GM19193 (cell line): Measurements from ENCODE around the gene RERE.

Source experiments
- POLR2A ChIP-seq: IDR thresholded peaks from 4 replicates; pipeline ENCODE4 v1.6.1; 2011; ENCODE audit not compliant: insufficient read depth, insufficient read length; ENCODE audit errors: extremely low read depth

The RERE gene

GRCh38 chr1:8704866-8705506, 112.5 kb downstream of the RERE start:
- TF ChIP-seq POLR2A = no peak

GRCh38 chr1:8702850-8703810, 114.3 kb downstream of the RERE start:
- peak; percentile 68 for TF ChIP-seq POLR2A

- TF ChIP-seq POLR2A = no peak
These were observed 115.0 kb downstream of the RERE start for GRCh38 chr1:8702472-8702849.

GRCh38 chr1:8701794-8702471, 115.5 kb downstream of the RERE start:
- TF ChIP-seq POLR2A = no peak

- TF ChIP-seq POLR2A = no peak
These were observed 117.8 kb downstream of the RERE start for GRCh38 chr1:8699679-8700078.

GRCh38 chr1:8698937-8699447, 118.4 kb downstream of the RERE start:
- no peak for TF ChIP-seq POLR2A

- TF ChIP-seq POLR2A = no peak
These were observed 119.3 kb downstream of the RERE start for GRCh38 chr1:8698012-8698630.

GRCh38 chr1:8693107-8693506, 124.3 kb downstream of the RERE start:
- TF ChIP-seq POLR2A = no peak

- no peak for TF ChIP-seq POLR2A
These were observed 125.8 kb downstream of the RERE start for GRCh38 chr1:8691662-8692061.

- TF ChIP-seq POLR2A = no peak
These were observed 127.3 kb downstream of the RERE start for GRCh38 chr1:8690253-8690525.

GRCh38 chr1:8689431-8690252, 127.8 kb downstream of the RERE start:
- TF ChIP-seq POLR2A = no peak

- no peak for TF ChIP-seq POLR2A
These were observed 129.9 kb downstream of the RERE start for GRCh38 chr1:8687538-8687937.

GRCh38 chr1:8687039-8687438, 130.4 kb downstream of the RERE start:
- no peak for TF ChIP-seq POLR2A

GRCh38 chr1:8685463-8685862, 132.0 kb downstream of the RERE start:
- TF ChIP-seq POLR2A = no peak
